Fibroblast of lung (primary cell): Measurements from ENCODE around the gene DLG2. TPM values are rescaled to one million over a fixed set of nuclear protein-coding genes. Genes with fewer than 3 reads are reported as not detected.

Experiments
- DNase-seq, 2 donors: peaks; one replicate each; pipeline versions ENCODE4 v3.0.0 to v3.0.0-alpha.2; 2010; ENCODE audit warnings: low read depth in 2 of 2
- H2AFZ ChIP-seq: 2 replicates; pipeline ENCODE4 v1.5.1; 2012; ENCODE audit warnings: low read length, control low read depth, inconsistent platforms
- H3K27ac ChIP-seq: 2 replicates; pipeline ENCODE4 v1.5.1; 2011; ENCODE audit warnings: low read length, control low read depth; ENCODE audit not compliant: insufficient read depth
- H3K27me3 ChIP-seq: 2 replicates; pipeline ENCODE4 v1.5.1; 2011; ENCODE audit warnings: mild to moderate bottlenecking, low read length; ENCODE audit not compliant: control insufficient read depth, insufficient read depth
- H3K36me3 ChIP-seq: 2 replicates; pipeline ENCODE4 v1.5.1; 2011; ENCODE audit warnings: low read length; ENCODE audit not compliant: control insufficient read depth, insufficient read depth
- H3K4me1 ChIP-seq: 2 replicates; pipeline ENCODE4 v1.5.1; 2011; ENCODE audit warnings: low read length; ENCODE audit not compliant: control insufficient read depth, insufficient read depth; ENCODE audit errors: extremely low read depth
- H3K4me2 ChIP-seq: 2 replicates; pipeline ENCODE4 v1.5.1; 2011; ENCODE audit warnings: low read length, control low read depth; ENCODE audit not compliant: insufficient read depth; ENCODE audit errors: extremely low read depth
- H3K4me3 ChIP-seq, 4 experiments: fragments of 200-600 bp in 1 of 4; sonication (generic) in 1 of 4; replicated peaks in 1 of 4; 2 replicates each; pipeline ENCODE4 v1.5.1; 2011 to 2016; ENCODE audit warnings: low read length in 4 of 4, low read depth in 3 of 4, mild to moderate bottlenecking in 3 of 4, control low read depth in 2 of 4, inconsistent platforms in 1 of 4, mixed read lengths in 1 of 4; ENCODE audit not compliant: insufficient read depth in 1 of 4; ENCODE audit errors: control extremely low read depth in 1 of 4
- H3K79me2 ChIP-seq: 2 replicates; pipeline ENCODE4 v1.5.1; 2012; ENCODE audit warnings: mild to moderate bottlenecking, low read length, inconsistent platforms; ENCODE audit not compliant: control insufficient read depth, insufficient read depth
- H3K9ac ChIP-seq: 2 replicates; pipeline ENCODE4 v1.5.1; 2011; ENCODE audit warnings: mild to moderate bottlenecking, low read length, control low read depth; ENCODE audit not compliant: insufficient read depth
- H3K9me3 ChIP-seq: 2 replicates; pipeline ENCODE4 v1.5.1; 2012; ENCODE audit warnings: low read depth, low read length; ENCODE audit not compliant: control insufficient read depth, insufficient read depth
- H4K20me1 ChIP-seq: 2 replicates; pipeline ENCODE4 v1.5.1; 2011; ENCODE audit warnings: low read length; ENCODE audit not compliant: control insufficient read depth, insufficient read depth; ENCODE audit errors: extremely low read depth
- CTCF ChIP-seq, 2 donors: IDR thresholded peaks in 1 of 2; conservative IDR thresholded peaks in 1 of 2; 1 replicate in 1 of 2; 2 replicates in 1 of 2; pipeline ENCODE4 v1.5.1; 2011 to 2012; ENCODE audit warnings: low read length in 2 of 2, control low read depth in 1 of 2, inconsistent platforms in 1 of 2, low read depth in 1 of 2, mild to moderate bottlenecking in 1 of 2
- EZH2 ChIP-seq: IDR thresholded peaks from 2 replicates; pipeline ENCODE4 v1.5.1; 2012; ENCODE audit warnings: low read length, control low read depth, mild to moderate bottlenecking; ENCODE audit errors: missing control alignments
- polyA plus RNA-seq, 2 donors: library from polyadenylated mRNA; depleted of rRNA in 1 of 2; stranded (reverse) in 1 of 2; unstranded in 1 of 2; fragments of >200 nt; gene quantifications; 2 replicates each; pipeline ENCODE4 v1.2.1, GENCODE V29; 2011 to 2012; ENCODE audit warnings: missing spikeins in 1 of 2
- total RNA-seq: library from RNA; depleted of rRNA; stranded (reverse); fragments of >200 nt; gene quantifications from 2 replicates; pipeline ENCODE4 v1.2.1, GENCODE V29; 2014

Gene DLG2
- total and polyA plus RNA-seq, 2 donors (not counting 1 experiment from before 2014, with no cell fraction given) = 0.77 to 2.3 TPM

DNA sequence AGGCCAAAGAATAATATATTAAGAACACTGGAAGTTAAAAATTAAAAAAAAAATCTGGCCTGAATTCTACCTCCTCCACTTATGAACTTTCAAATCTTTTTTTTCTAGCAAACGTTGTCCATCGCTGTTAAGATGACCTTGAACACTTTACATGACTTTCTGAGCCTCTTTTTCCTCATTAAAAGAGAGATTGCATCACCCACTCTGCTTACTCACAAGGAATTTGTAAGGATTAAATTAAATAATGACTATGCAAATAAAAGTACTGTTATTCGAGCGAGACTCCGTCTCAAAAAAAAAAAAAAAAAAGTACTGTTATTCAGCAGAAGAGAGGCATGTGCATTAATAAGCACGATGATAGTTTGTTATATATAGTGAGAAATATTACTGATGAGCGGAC lies 2055.8 kb downstream of the DLG2 start:
- Histone ChIP-seq H3K4me3 (no peak overlapping the region), H3K9me3 (no peaks in the 10 kb centered on the region), H3K79me2 (no peaks in the 10 kb centered on the region), H4K20me1 (no peaks in the 10 kb centered on the region), H2AFZ (no peak overlapping the region), H3K27ac (no peak overlapping the region), H3K4me1 (peaks cover 2% of the 10 kb centered on the region), H3K4me2 (no peak overlapping the region), H3K36me3 (no peaks in the 10 kb centered on the region), H3K9ac (no peak overlapping the region), H3K27me3 (no peaks in the 10 kb centered on the region)
- TF ChIP-seq CTCF (conservative IDR thresholded peaks at IDR 0.05 in 1 of 2, IDR thresholded peaks at IDR 0.05 in 1 of 2; ENCODE audit: low read depth in 1 of 2, low read length in 2 of 2) (no peak), EZH2 (no peak)
- DNase-seq = peak; percentile 61 to 83

- Histone ChIP-seq H3K9ac (no peak overlapping the region), H3K4me1 (peaks cover 2% of the 10 kb centered on the region), H2AFZ (no peak overlapping the region), H3K9me3 (no peaks in the 10 kb centered on the region), H3K36me3 (no peaks in the 10 kb centered on the region), H3K4me3 (no peak overlapping the region), H3K79me2 (no peaks in the 10 kb centered on the region), H3K27ac (no peak overlapping the region), H3K27me3 (no peaks in the 10 kb centered on the region), H4K20me1 (no peaks in the 10 kb centered on the region), H3K4me2 (no peak overlapping the region)
- TF ChIP-seq CTCF (conservative IDR thresholded peaks at IDR 0.05 in 1 of 2, IDR thresholded peaks at IDR 0.05 in 1 of 2; ENCODE audit: low read depth in 1 of 2, low read length in 2 of 2) = no peak
- no peak for DNase-seq
These were observed 2057.9 kb downstream of the DLG2 start for GRCh38 chr11:83569134-83569805.

GRCh38 chr11:83568516-83568915 lies 2058.6 kb downstream of the DLG2 start:
- Histone ChIP-seq H3K79me2 (no peaks in the 10 kb centered on the region), H2AFZ (no peak overlapping the region), H4K20me1 (no peaks in the 10 kb centered on the region), H3K9me3 (no peaks in the 10 kb centered on the region), H3K4me3 (no peak overlapping the region), H3K36me3 (no peaks in the 10 kb centered on the region), H3K27me3 (no peaks in the 10 kb centered on the region), H3K4me2 (no peak overlapping the region), H3K4me1 (no peaks in the 10 kb centered on the region), H3K9ac (no peak overlapping the region), H3K27ac (no peak overlapping the region)
- no peak for DNase-seq
- TF ChIP-seq CTCF (conservative IDR thresholded peaks at IDR 0.05 in 1 of 2, IDR thresholded peaks at IDR 0.05 in 1 of 2; ENCODE audit: low read depth in 1 of 2, low read length in 2 of 2) (no peak), EZH2 (no peak)
